ENCODE results near the gene ARHGEF4. TPM values are rescaled to one million over a fixed set of nuclear protein-coding genes. Genes with fewer than 3 reads are reported as not detected.

ARHGEF4 gene
- total RNA-seq, 4 donors from 2014 or later, result 52.8 to 82.4 (median 73.3) TPM

- no peaks in the 10 kb centered on the region for H3K36me3 ChIP-seq
- no peak for DNase-seq
- intact Hi-C loops (cut with DNase I), result no loop called here
- H3K9me3 ChIP-seq, result no peaks in the 10 kb centered on the region
- no peak for TF ChIP-seq POLR2A (IDR thresholded peaks at IDR 0.05)
- TF ChIP-seq, protein P1, sequence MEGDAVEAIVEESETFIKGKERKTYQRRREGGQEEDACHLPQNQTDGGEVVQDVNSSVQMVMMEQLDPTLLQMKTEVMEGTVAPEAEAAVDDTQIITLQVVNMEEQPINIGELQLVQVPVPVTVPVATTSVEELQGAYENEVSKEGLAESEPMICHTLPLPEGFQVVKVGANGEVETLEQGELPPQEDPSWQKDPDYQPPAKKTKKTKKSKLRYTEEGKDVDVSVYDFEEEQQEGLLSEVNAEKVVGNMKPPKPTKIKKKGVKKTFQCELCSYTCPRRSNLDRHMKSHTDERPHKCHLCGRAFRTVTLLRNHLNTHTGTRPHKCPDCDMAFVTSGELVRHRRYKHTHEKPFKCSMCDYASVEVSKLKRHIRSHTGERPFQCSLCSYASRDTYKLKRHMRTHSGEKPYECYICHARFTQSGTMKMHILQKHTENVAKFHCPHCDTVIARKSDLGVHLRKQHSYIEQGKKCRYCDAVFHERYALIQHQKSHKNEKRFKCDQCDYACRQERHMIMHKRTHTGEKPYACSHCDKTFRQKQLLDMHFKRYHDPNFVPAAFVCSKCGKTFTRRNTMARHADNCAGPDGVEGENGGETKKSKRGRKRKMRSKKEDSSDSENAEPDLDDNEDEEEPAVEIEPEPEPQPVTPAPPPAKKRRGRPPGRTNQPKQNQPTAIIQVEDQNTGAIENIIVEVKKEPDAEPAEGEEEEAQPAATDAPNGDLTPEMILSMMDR (IDR thresholded peaks at IDR 0.05), result no peak
- no peak overlapping the region for H3K4me3 ChIP-seq
- H3K27me3 ChIP-seq, result peaks cover 0 to 24% (median 0%) of the 10 kb centered on the region in 4 donors
- H3K4me1 ChIP-seq, result peaks cover 12 to 45% (median 37%) of the 10 kb centered on the region in 3 donors
- H3K27ac ChIP-seq, result peak overlapping the region in 2 of 4 donors; percentile 25 to 26
- WGBS, 2 donors, result no CpG with 5 or more reads among the region's 10 CpGs
Measured at GRCh38 chr2:130829015-130829414, 7.7 kb upstream of the ARHGEF4 start.

- TF ChIP-seq, protein P1 (IDR thresholded peaks at IDR 0.05), result no peak
- TF ChIP-seq POLR2A (IDR thresholded peaks at IDR 0.05), result no peak
- 64 to 91% methylated on average over 2 of the region's 2 CpGs for WGBS, 2 donors
- intact Hi-C loops (cut with DNase I), result no loop called here
- Histone ChIP-seq H3K4me3 (no peak overlapping the region), H3K27ac (no peak overlapping the region), H3K36me3 (no peaks in the 10 kb centered on the region), H3K4me1 (peaks cover 4 to 47% (median 24%) of the 10 kb centered on the region in 3 donors), H3K9me3 (no peaks in the 10 kb centered on the region), H3K27me3 (peaks cover 0 to 33% (median 0%) of the 10 kb centered on the region in 4 donors)
- DNase-seq, result no peak
Measured at GRCh38 chr2:130830538-130830937, 6.2 kb upstream of the ARHGEF4 start.

DNA sequence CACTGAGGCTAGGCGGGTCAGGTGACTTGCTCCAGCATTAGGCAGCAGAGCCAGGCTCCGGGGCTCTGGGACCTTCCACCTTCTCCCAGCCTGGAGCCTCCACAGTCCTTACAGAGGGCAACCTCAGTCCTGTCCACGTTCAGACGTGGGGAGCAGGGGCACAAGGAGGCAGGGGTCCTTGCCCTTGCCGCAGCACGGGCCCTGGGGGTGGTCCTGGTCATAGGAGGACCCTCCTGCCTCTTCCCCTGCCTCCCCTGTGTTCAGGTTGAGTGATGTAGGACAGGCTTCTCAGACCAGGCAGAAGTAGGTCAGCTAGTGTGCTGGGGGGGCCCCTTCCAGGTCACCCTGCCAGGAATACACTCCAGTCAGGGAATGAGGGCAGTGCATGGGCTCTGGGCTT is 5.4 kb upstream of the ARHGEF4 start:
- Histone ChIP-seq H3K4me1 (peaks cover 6 to 55% (median 24%) of the 10 kb centered on the region in 3 donors), H3K4me3 (no peak overlapping the region), H3K27ac (no peak overlapping the region), H3K9me3 (no peaks in the 10 kb centered on the region), H3K27me3 (peaks cover 0 to 42% (median 0%) of the 10 kb centered on the region in 4 donors), H3K36me3 (no peaks in the 10 kb centered on the region)
- DNase-seq, result no peak
- intact Hi-C loops (cut with DNase I), result no loop called here
- 100% methylated on average over 1 of the region's 6 CpGs; no CpG with 5 or more reads in 1 of the 2 donors for WGBS, 2 donors
- no peak for TF ChIP-seq POLR2A (IDR thresholded peaks at IDR 0.05)
- TF ChIP-seq, protein P1 (IDR thresholded peaks at IDR 0.05), result no peak

- H3K4me3 ChIP-seq, result no peak overlapping the region
- intact Hi-C loops (cut with DNase I), result no loop called here
- no peaks in the 10 kb centered on the region for H3K36me3 ChIP-seq
- TF ChIP-seq, protein P1 (IDR thresholded peaks at IDR 0.05), result no peak
- TF ChIP-seq POLR2A (IDR thresholded peaks at IDR 0.05), result no peak
- WGBS, 2 donors, result 69 to 78% methylated on average over 5 to 10 of the region's 12 CpGs
- no peak overlapping the region for H3K27ac ChIP-seq
- no peaks in the 10 kb centered on the region for H3K9me3 ChIP-seq
- peaks cover 12 to 60% (median 18%) of the 10 kb centered on the region in 3 donors for H3K4me1 ChIP-seq
- DNase-seq, result no peak
- peaks cover 0 to 49% (median 0%) of the 10 kb centered on the region in 4 donors for H3K27me3 ChIP-seq
Measured at GRCh38 chr2:130832296-130832940, 4.3 kb upstream of the ARHGEF4 start.

DNA sequence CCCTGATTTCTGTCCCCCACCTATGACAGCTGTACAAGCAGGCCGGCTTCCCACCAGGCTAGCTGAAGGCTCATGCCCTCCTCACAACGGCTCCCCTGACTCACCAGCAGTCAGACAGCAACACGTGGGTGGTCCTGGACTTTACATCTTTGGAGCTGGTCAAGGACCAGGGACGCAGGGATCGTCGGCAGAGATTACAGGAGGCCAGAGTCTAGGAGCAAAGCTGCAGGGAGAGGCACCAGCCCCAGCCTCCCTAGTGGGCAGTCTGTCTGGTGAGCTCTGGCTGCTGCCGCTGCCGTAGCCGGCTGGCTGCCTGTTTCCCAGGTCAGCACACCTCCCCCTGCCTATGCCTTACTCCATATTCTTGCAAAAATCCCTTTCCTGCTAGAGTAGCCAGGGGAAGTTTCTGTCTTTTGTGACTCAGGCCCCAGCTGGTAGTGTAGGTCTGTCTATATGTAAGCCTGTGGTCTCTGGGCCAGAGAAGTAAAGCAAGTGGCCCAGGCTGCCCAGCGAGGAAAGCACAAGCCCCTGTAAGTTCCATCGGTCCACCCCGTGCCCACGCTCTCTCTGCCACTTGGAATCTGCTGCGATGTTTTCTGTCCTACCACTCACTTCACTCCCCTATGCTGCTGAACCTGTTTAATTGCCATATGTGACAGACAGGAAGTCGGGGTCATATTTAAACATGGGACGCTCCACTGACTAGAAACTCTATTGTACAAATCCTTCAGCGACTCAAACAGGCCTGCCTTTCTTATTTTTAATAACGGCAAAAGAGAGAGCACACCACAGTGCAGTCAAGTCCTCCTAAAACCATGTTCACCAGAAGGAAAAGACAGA is 2.4 kb upstream of the ARHGEF4 start:
- peaks cover 0 to 68% (median 0%) of the 10 kb centered on the region in 4 donors for H3K27me3 ChIP-seq
- intact Hi-C loops (cut with DNase I), result no loop called here
- H3K9me3 ChIP-seq, result no peaks in the 10 kb centered on the region
- TF ChIP-seq, protein P1 (IDR thresholded peaks at IDR 0.05), result no peak
- TF ChIP-seq POLR2A (IDR thresholded peaks at IDR 0.05), result no peak
- WGBS, 2 donors, result 73 to 75% methylated on average over 11 to 18 of the region's 18 CpGs
- no peaks in the 10 kb centered on the region for H3K36me3 ChIP-seq
- peaks cover under 1 to 60% (median 8%) of the 10 kb centered on the region in 3 donors for H3K4me1 ChIP-seq
- peak overlapping the region in 1 of 4 donors; percentile 10 for H3K27ac ChIP-seq
- H3K4me3 ChIP-seq, result no peak overlapping the region
- no peak for DNase-seq

Data from esophagus squamous epithelium (tissue), 5 donors.